Dedifferentiated amniotic fluid mesenchymal stem cell (primary cell): ENCODE results near the gene ZNF709.
"Not testable (repeated sequence)": the region's sequence is repeated elsewhere in the genome, so short reads cannot be mapped to it uniquely, and the experiment has no call there.

Experiments used
- DNase-seq: peaks from one replicate; pipeline ENCODE4 v3.0.0-alpha.2; 2016; ENCODE audit errors: extremely low spot score

ZNF709 gene

DNA sequence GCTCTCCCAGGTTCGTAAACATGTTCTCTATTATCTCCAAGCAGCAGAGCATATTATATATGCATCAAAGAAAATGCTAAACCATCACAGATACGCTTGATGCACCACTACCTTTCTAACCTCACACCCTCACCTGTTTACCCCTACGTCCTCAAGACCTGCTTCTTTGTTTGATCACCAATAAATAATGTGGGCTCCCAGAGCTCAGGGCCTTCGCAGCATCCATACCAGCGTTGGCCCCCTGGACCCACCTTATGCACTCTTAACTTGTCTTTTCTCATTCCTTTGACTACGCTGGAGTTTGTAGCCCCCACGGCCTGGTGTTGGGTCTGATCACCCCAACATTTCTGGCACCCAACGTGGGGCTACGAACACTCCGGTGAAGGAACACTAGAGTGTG is 33.8 kb downstream of the ZNF709 start:
- no peak for DNase-seq

DNA sequence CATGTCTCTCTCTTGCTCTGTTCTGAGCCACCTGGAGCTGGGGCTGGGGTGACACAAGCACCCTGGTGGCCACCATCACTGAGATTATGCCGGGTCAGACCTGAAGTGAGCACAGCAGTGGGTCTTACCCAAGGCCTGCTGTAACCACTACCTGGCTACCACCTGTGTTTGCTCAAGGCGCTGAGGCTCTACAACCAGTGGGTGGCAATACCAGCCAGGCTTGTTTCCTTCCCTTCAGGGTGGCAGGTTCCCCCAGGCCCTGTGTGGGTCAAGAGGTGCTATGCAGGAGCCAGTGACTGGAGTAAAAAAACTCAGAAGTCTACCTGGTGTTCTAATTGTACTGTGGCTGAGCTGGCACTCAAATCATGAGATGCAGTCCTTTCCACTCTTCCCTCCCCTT is 35.8 kb downstream of the ZNF709 start:
- DNase-seq = no peak

DNA sequence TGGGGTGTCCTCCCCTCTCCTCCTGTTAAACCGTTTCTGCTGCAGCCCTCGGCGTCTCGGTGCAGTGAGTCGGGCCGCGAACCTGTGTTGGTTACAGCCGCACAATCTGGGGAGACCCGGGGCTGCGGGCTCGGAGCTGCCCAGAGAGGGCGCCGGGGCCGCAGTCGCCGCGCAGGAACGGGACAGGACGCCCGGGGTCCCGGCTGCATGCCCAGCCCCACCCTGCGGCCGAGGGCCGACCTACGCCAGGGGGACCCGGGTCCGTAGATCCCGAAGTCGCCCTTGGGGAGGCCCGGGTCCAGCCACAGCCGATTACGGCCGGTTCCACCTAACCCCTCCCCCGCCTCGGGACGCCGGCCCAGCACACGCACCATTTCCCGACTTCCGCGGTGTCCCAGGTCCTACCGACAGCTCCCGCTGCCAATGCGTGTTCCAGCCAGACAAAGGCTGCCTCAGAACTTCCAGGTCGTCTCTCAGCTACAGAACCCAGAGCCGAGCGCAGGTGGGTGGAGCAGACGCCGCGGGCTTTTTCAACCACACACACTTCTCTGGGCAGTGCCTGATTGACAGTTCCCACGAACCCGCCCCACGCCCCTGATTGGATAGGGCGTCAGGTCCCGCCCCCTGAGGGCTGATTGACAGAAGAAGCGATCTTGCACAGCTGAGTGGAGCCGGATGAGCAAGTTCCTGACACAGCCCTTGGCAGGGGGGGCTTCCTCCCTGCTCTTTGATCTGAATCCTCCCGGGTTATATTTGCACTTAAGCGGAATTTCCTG is 43.9 kb downstream of the ZNF709 start, which contains the start of gene ZNF443:
Gene ZNF443, minus strand, starts transcription at position 481 of the 776 bp plus-strand sequence. Its CDS starts 107 bp downstream, at position 374.
- peak; percentile 94 for DNase-seq

DNA sequence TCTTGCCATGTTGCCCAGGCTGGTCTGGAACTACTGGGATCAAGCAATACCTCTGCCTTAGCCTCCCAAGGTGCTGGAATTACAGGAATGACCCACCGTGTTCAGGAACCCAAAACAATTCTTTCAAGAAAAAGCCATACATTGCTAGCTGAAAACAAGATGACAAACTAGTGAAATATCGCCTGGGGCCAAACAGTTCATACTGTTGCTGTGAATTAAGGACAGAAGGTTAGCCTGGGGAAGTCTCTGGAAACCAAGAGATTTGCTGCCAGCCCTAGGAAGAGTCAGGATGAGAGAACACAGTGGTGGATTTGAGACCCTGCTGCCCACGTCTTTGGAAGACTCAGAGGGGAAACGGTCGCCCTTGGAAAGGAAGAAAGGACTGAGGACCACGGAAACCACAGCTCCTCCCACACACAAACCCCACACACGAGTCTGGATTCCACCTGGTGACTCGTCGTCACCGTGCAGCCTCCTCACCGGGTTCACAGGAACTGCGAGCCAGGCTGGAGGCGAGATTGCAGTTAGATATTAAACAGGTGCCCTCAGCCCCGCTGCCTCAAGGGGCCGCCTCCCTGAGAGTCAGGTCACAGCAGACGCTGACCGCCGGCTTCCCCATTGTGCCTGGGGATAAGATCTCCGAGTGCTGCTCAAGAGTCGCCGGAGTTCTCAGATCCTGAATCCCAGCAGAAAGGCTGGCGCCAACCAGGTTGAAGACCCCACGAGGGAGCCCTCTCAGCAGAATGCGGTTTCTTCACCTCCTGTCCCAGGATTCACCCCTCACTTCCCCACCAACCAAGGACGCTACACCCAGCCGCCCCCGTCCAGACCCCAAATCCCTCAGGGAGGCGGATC is 44.7 kb downstream of the ZNF709 start:
- not testable (repeated sequence) for DNase-seq

DNA sequence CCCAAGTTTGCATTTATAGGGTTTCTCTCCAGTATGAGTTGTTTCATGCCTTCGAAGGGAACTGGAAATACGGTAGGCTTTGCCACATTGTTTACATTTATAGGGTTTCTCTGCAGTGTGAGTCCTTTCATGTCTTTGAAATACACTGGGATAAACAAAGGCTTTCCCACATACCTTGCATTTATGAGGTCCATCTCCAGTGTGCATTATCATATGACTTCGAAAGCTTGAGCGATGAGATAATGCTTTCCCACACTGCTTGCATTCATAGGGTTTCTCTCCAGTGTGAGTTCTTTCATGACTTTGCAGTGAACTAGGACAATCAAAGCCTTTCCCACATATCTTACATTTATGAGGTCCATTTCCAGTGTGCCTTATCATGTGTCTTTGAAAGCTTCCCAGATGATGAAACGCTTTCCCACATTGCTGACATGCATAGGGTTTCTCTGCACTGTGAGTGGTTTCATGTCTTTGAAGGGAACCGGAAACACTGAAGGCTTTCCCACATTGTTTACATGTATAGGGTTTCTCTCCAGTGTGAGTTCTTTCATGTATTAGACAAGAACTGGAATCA is 53.8 kb downstream of the ZNF709 start:
- DNase-seq = not testable (repeated sequence)

DNA sequence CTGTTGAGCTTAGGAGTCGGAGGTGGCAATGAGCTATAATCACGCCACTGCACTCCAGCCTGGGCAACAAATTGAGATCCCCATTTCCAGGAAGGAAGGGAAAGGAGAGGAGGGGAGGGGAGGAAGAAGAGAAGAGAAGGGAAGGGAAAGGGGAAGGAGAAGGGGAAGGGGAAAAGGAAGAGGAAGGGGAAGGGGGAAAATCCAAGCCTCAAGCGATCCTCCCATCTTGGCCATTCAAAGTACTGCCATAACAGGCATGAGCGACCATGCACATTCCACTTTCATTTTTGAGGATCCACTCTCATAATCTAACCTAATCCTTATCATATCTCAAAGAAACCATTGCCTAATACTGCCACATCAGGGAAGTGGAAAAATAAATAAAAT is 58.7 kb downstream of the ZNF709 start:
- no peak for DNase-seq

DNA sequence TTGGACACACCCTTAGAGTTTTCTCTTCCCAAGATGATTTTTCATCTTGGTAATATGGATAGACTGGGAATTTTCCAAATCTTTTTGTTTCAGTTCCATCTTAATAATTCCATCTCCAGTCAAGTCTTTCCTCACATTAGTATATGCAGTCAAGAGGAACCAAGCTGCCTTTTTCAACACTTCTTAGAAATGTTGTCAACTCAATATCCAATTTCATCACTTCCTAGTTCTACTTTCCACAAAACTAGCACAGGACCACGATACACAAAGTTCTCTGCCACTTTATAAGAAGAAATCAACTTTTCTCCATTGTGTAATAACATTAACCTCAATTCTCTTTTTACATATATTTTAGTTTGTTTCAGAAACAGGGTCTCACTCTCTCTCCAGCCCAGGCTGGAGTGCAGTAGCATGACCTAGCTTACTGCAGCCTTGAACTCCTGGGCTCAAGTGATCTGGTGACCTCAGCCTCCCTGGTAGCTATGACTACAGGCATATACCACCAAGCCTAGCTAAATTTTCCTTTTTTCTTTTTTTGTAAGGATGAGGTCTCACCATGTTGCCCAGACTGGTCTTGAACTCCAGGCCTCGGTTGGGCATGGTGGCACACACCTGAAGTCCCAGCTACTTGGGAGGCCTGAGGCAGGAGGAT is 59.3 kb downstream of the ZNF709 start:
- no peak for DNase-seq

DNA sequence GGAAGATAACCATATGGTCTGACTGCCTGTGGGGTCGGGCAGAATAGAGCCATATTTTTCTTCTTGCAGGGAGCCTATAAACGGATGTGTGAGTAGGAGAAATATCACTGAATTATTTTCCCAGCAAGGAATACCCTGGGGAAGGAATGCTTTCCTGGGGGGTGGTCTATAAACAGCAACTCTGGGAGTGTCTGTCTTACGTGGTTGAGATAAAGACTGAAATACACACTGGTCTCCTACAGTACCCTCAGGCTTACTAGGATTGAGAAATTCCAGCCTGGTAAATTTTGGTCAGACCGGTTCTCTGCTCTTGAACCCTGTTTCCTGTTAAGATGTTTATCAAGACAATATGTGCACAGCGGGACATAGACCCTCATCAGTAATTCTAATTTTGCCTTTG is 67.3 kb downstream of the ZNF709 start:
- not testable (repeated sequence) for DNase-seq

DNA sequence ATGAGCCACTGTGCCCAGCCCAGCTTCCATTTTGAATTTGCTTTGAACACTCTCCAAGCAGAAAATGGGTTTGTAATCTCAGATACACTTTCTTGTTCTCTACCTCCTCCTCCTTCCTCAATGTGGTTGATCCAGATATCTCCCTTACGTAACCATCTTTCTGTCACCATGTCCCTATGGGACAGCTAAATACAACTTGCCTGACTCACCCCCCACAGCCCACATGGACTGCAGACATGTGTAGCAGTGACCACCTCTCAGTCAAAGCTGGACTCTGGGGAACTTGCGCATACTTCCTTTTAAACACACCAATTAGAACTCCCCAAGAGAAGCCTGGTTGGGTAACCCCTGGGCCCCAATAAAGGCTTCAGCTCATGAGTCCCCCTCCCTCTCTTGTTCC is 72.7 kb downstream of the ZNF709 start:
- DNase-seq = no peak
